MM.1S (cell line): ENCODE data around the gene RPTOR.
"Not testable (repeated sequence)": the region's sequence is repeated elsewhere in the genome, so short reads cannot be mapped to it uniquely, and the experiment has no call there.

Experiments used
- DNase-seq: peaks from one replicate; pipeline ENCODE4 v3.0.0-alpha.2; 2015
- H2AFZ ChIP-seq: fragments of 300-600 bp; sonication (generic); 2 replicates; pipeline ENCODE4 v1.6.0; 2016; ENCODE audit warnings: antibody characterized with exemption, low read length
- H3F3A ChIP-seq: fragments of 300-600 bp; sonication (generic); 2 replicates; pipeline ENCODE4 v1.6.1; 2016; ENCODE audit warnings: mild to moderate bottlenecking, antibody characterized with exemption, low read length, moderate library complexity, mixed read lengths; ENCODE audit not compliant: insufficient read depth
- H3K27ac ChIP-seq: fragments of 300-600 bp; sonication (generic); 2 replicates; pipeline ENCODE4 v1.5.1; 2016; ENCODE audit warnings: mild to moderate bottlenecking, low read length
- H3K27me3 ChIP-seq: fragments of 300-600 bp; sonication (generic); replicated peaks from 2 replicates; pipeline ENCODE4 v1.6.0; 2016; ENCODE audit warnings: low read length; ENCODE audit not compliant: insufficient read depth
- H3K36me3 ChIP-seq: fragments of 300-600 bp; sonication (generic); replicated peaks from 2 replicates; pipeline ENCODE4 v1.6.1; 2016; ENCODE audit warnings: mild to moderate bottlenecking, low read length, mixed read lengths; ENCODE audit not compliant: insufficient read depth
- H3K4me1 ChIP-seq: fragments of 300-600 bp; sonication (generic); 2 replicates; pipeline ENCODE4 v1.6.1; 2016; ENCODE audit warnings: low read length, mixed read lengths
- H3K4me2 ChIP-seq: fragments of 300-600 bp; sonication (generic); 2 replicates; pipeline ENCODE4 v1.6.0; 2016; ENCODE audit warnings: low read depth, low read length
- H3K4me3 ChIP-seq: fragments of 300-600 bp; sonication (generic); 2 replicates; pipeline ENCODE4 v1.5.1; 2016; ENCODE audit warnings: low read length, mixed read lengths
- H3K79me2 ChIP-seq: fragments of 300-600 bp; sonication (generic); 2 replicates; pipeline ENCODE4 v1.6.1; 2016; ENCODE audit warnings: mixed run types, low read length, mixed read lengths
- H3K9ac ChIP-seq: fragments of 300-600 bp; sonication (generic); 2 replicates; pipeline ENCODE4 v1.6.1; 2016; ENCODE audit warnings: low read length, mixed read lengths
- H3K9me2 ChIP-seq: fragments of 300-600 bp; sonication (generic); replicated peaks from 2 replicates; pipeline ENCODE4 v1.6.1; 2016; ENCODE audit warnings: mild to moderate bottlenecking, low read length, mixed read lengths; ENCODE audit not compliant: insufficient read depth
- H3K9me3 ChIP-seq: fragments of 300-600 bp; sonication (generic); replicated peaks from 2 replicates; pipeline ENCODE4 v1.6.1; 2016; ENCODE audit warnings: mild to moderate bottlenecking, low read length, mixed read lengths; ENCODE audit not compliant: insufficient read depth
- H4K20me1 ChIP-seq: fragments of 300-600 bp; sonication (generic); 2 replicates; pipeline ENCODE4 v1.6.1; 2016; ENCODE audit warnings: mild to moderate bottlenecking, low read length, moderate library complexity, mixed read lengths; ENCODE audit not compliant: insufficient read depth
- EZH2 ChIP-seq: fragments of 300-600 bp; sonication (generic); optimal IDR thresholded peaks from 2 replicates; pipeline ENCODE3; 2017; ENCODE audit warnings: low read depth, mild to moderate bottlenecking, antibody characterized with exemption, low read length, mixed read lengths
- EZH2phosphoT487 ChIP-seq: fragments of 300-600 bp; sonication (generic); IDR thresholded peaks from 2 replicates; pipeline ENCODE4 v1.6.1; 2018; ENCODE audit warnings: antibody characterized with exemption, low read length
- TF ChIP-seq, protein P1 (sequence below): fragments of 300-600 bp; sonication (generic); IDR thresholded peaks from 2 replicates; pipeline ENCODE4 v1.5.1; 2016; ENCODE audit warnings: antibody characterized with exemption, low read length, mixed read lengths

RPTOR gene

DNA sequence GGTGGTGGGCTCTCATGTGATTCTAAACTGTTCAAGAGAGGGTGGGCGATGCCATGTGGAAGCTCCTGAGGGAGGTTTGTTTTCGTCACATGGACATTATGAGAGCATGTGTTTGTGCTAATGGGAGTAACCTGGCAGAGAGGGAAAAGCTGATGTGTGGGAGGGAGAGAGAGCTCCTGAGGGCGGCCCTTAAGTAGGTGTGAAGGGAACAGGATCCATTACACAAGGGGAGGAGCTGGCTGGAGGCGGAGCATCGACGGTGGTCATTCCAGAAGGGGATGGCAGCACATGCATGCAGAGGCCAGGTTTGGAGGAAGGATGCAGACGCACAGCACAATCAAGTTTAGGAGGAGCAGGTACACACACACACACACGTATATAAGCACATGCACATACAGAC, 197.5 kb downstream of the RPTOR start:
- H3K9ac ChIP-seq, result no peak overlapping the region
- no peak overlapping the region for H3K4me2 ChIP-seq
- H3K36me3 ChIP-seq, result no peaks in the 10 kb centered on the region
- H4K20me1 ChIP-seq, result no peaks in the 10 kb centered on the region
- DNase-seq, result no peak
- H3K4me1 ChIP-seq, result peaks cover 10% of the 10 kb centered on the region
- no peak overlapping the region for H2AFZ ChIP-seq
- TF ChIP-seq, protein P1, sequence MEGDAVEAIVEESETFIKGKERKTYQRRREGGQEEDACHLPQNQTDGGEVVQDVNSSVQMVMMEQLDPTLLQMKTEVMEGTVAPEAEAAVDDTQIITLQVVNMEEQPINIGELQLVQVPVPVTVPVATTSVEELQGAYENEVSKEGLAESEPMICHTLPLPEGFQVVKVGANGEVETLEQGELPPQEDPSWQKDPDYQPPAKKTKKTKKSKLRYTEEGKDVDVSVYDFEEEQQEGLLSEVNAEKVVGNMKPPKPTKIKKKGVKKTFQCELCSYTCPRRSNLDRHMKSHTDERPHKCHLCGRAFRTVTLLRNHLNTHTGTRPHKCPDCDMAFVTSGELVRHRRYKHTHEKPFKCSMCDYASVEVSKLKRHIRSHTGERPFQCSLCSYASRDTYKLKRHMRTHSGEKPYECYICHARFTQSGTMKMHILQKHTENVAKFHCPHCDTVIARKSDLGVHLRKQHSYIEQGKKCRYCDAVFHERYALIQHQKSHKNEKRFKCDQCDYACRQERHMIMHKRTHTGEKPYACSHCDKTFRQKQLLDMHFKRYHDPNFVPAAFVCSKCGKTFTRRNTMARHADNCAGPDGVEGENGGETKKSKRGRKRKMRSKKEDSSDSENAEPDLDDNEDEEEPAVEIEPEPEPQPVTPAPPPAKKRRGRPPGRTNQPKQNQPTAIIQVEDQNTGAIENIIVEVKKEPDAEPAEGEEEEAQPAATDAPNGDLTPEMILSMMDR, result no peak
- no peak for TF ChIP-seq EZH2phosphoT487
- no peak for TF ChIP-seq EZH2
- no peak overlapping the region for H3K4me3 ChIP-seq
- H3K27me3 ChIP-seq, result no peaks in the 10 kb centered on the region
- 0 out of 2 replicates have a peak, but pooled peaks cover 7% of the 10 kb centered on the region for H3F3A ChIP-seq
- H3K9me3 ChIP-seq, result no peaks in the 10 kb centered on the region
- H3K9me2 ChIP-seq, result no peaks in the 10 kb centered on the region
- H3K79me2 ChIP-seq, result 0 out of 2 replicates have a peak, but pooled peaks cover 3% of the 10 kb centered on the region
- no peak overlapping the region for H3K27ac ChIP-seq

- Histone ChIP-seq H3K27ac (no peak overlapping the region), H3K4me3 (no peak overlapping the region), H2AFZ (no peak overlapping the region), H3K79me2 (0 out of 2 replicates have a peak, but pooled peaks cover 3% of the 10 kb centered on the region), H3K27me3 (no peaks in the 10 kb centered on the region), H3K9me3 (no peaks in the 10 kb centered on the region), H3K9ac (no peak overlapping the region), H3F3A (0 out of 2 replicates have a peak, but pooled peaks cover 1% of the 10 kb centered on the region), H3K36me3 (no peaks in the 10 kb centered on the region), H4K20me1 (no peaks in the 10 kb centered on the region), H3K4me2 (no peak overlapping the region), H3K4me1 (peaks cover 10% of the 10 kb centered on the region), H3K9me2 (no peaks in the 10 kb centered on the region)
- TF ChIP-seq EZH2, result no peak
- TF ChIP-seq, protein P1, result no peak
- no peak for DNase-seq
Observed at GRCh38 chr17:80742581-80743180, 198.0 kb downstream of the RPTOR start.

DNA sequence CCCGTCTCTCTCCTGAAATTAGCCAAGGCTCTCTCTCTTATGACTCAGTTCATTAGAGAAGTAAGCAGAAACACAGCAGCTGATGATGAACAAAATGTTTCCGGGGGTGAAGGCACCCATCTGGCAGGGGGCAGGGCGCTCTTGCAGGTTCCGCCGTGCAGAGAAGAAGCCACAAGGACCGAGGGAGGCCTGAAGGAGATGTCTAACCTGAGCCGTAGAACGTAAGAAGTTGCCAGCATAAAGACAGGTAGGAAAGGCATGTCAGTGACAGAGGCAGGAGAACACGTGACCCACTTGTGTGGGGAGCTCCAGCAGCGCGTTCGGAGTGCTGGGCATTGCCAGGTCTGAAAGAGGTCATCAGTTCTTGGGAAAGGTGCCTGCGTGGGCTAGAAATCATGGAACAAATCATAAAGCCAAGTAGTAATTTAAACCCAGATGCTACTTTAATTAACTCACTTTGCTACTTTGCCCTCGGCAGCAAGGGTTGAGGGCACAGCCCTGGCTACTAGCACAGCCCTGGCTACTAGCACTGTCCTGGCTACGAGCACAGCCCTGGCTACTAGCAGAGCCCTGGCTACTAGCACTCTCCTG, 198.6 kb downstream of the RPTOR start:
- Histone ChIP-seq H2AFZ (no peak overlapping the region), H3K9me2 (no peaks in the 10 kb centered on the region), H3F3A (no peaks in the 10 kb centered on the region), H3K9ac (no peak overlapping the region), H3K9me3 (no peaks in the 10 kb centered on the region), H4K20me1 (no peaks in the 10 kb centered on the region), H3K4me1 (peaks cover 5% of the 10 kb centered on the region), H3K27ac (no peak overlapping the region), H3K4me2 (no peak overlapping the region), H3K4me3 (no peak overlapping the region), H3K27me3 (no peaks in the 10 kb centered on the region), H3K36me3 (no peaks in the 10 kb centered on the region), H3K79me2 (0 out of 2 replicates have a peak, but pooled peaks cover 3% of the 10 kb centered on the region)
- DNase-seq, result no peak
- TF ChIP-seq EZH2phosphoT487 (no peak), EZH2 (no peak)
- TF ChIP-seq, protein P1, result no peak

DNA sequence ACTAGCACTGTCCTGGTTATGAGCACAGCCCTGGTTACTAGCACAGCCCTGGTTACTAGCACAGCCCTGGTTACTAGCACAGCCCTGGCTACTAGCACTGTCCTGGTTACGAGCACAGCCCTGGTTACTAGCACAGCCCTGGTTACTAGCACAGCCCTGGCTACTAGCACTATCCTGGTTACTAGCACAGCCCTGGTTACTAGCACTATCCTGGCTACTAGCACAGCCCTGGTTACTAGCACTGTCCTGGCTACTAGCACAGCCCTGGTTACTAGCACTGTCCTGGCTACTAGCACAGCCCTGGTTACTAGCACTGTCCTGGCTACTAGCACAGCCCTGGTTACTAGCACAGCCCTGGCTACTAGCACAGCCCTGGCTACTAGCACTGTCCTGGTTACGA, 199.3 kb downstream of the RPTOR start:
- H3K9ac ChIP-seq, H3K4me2 ChIP-seq: not testable (repeated sequence)

GRCh38 chr17:80744725-80745124, 200.1 kb downstream of the RPTOR start:
- not testable (repeated sequence) for H3K4me3 ChIP-seq, H3K27ac ChIP-seq, DNase-seq, H3K9me3 ChIP-seq, H3K4me1 ChIP-seq, H4K20me1 ChIP-seq, H3K9me2 ChIP-seq, H3K4me2 ChIP-seq, H3K27me3 ChIP-seq, H2AFZ ChIP-seq, H3F3A ChIP-seq, H3K79me2 ChIP-seq, H3K36me3 ChIP-seq, H3K9ac ChIP-seq

More for the DNA sequence above, 199.3 kb downstream of the RPTOR start:
- not testable (repeated sequence) for H3K4me1 ChIP-seq, H3K4me3 ChIP-seq, H2AFZ ChIP-seq, H4K20me1 ChIP-seq, H3K36me3 ChIP-seq, DNase-seq, H3K79me2 ChIP-seq, H3K27me3 ChIP-seq, H3K9me2 ChIP-seq, H3K9me3 ChIP-seq, H3K27ac ChIP-seq, H3F3A ChIP-seq
